HG03565 (cell line): ENCODE results near the gene CUTC.

Source experiments
- ATAC-seq: cut with Tn5 transposase; IDR thresholded peaks from one replicate; pipeline ENCODE4 v1.9.1; 2021; ENCODE audit warnings: mild to moderate bottlenecking, moderate library complexity; ENCODE audit not compliant: unreplicated experiment

The CUTC gene

GRCh38 chr10:99781734-99782429 lies 49.8 kb downstream of the CUTC start:
- ATAC-seq, result no peak

GRCh38 chr10:99782447-99783286 lies 50.6 kb downstream of the CUTC start, which contains the start of gene ABCC2:
Gene ABCC2 (plus strand): TSS chr10:99782640. CDS start chr10:99782845, 205 bp downstream.
- no peak for ATAC-seq

- ATAC-seq, result no peak
Measured at GRCh38 chr10:99784016-99784726, 52.1 kb downstream of the CUTC start.

GRCh38 chr10:99784727-99785441 lies 52.9 kb downstream of the CUTC start:
- no peak for ATAC-seq

- no peak for ATAC-seq
Measured at GRCh38 chr10:99785646-99786045, 53.6 kb downstream of the CUTC start.

GRCh38 chr10:99787311-99787710 lies 55.3 kb downstream of the CUTC start:
- ATAC-seq, result no peak

- no peak for ATAC-seq
Measured at GRCh38 chr10:99787782-99788445, 55.9 kb downstream of the CUTC start.

- no peak for ATAC-seq
Measured at GRCh38 chr10:99788598-99789256, 56.7 kb downstream of the CUTC start.

GRCh38 chr10:99791831-99792230 lies 59.8 kb downstream of the CUTC start:
- ATAC-seq, result no peak

GRCh38 chr10:99793819-99794218 lies 61.8 kb downstream of the CUTC start:
- ATAC-seq, result no peak

- no peak for ATAC-seq
Measured at GRCh38 chr10:99796928-99797327, 64.9 kb downstream of the CUTC start.

- no peak for ATAC-seq
Measured at GRCh38 chr10:99798031-99798430, 66.0 kb downstream of the CUTC start.

GRCh38 chr10:99798920-99799319 lies 66.9 kb downstream of the CUTC start:
- ATAC-seq, result no peak

GRCh38 chr10:99799613-99800012 lies 67.6 kb downstream of the CUTC start:
- ATAC-seq, result no peak

- no peak for ATAC-seq
Measured at GRCh38 chr10:99804471-99804870, 72.4 kb downstream of the CUTC start.

GRCh38 chr10:99805190-99805589 lies 73.2 kb downstream of the CUTC start:
- no peak for ATAC-seq
